HG02981 (cell line): ENCODE results near the gene ZNF664.

Experiments
- ATAC-seq: cut with Tn5 transposase; IDR thresholded peaks from one replicate; pipeline ENCODE4 v1.9.1; 2021; ENCODE audit warnings: mild to moderate bottlenecking, moderate library complexity; ENCODE audit not compliant: unreplicated experiment

ZNF664 gene

GRCh38 chr12:123972457-123973401 is at the start of gene ZNF664, which contains the start of gene CCDC92:
TSS of gene ZNF664 (plus strand) at chr12:123973215. CDS start at chr12:124012145, 38,930 bp downstream.
TSS of gene CCDC92 (minus strand) at chr12:123972831. CDS start at chr12:123944305, 28,526 bp downstream.
- ATAC-seq, result peak; percentile 86

- no peak for ATAC-seq
Measured at GRCh38 chr12:123923927-123924326, 49.1 kb upstream of the ZNF664 start.

DNA sequence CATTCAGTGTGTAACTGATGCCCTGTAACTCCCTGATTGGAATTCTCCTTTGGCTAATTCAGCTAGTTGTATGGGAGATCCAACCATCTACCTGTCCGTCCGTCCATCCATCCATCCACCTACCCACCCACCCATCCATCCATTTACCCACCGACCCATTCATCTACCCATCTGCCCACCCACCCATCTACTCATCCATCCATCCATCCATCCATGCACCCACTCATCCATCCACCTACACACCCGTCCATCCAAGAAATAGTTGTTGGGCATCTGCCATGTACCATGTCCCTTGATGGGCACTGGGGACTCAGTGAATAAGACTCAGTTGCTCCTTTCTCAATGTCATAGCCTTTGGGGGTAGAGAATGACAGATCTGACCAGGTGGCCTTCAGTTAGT is 48.5 kb upstream of the ZNF664 start:
- no peak for ATAC-seq

DNA sequence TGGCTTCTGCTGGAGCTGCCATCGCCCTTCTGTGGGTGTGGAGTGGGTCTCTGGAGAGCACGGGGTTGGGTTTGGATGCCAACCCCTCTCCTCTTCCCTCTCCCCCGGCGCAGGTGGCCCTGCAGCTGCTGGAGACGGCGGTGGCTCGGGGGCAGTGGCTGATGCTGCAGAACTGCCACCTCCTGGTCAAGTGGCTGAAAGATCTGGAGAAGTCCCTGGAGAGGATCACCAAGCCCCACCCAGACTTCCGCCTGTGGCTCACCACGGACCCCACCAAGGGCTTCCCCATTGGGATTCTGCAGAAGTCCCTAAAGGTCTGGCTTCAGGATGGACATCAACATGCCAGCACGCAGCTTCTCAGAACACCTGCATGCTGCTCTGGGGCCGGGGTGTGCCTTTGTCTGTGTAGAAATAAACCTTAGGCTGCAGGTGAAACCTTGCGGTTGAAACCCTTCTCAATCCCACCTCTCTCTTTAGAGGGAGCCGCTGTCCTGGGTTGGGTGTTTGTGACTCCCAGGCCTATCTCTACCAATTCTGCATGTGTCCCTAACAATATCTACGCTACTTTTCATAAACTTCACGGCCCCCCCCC is 44.6 kb upstream of the ZNF664 start:
- no peak for ATAC-seq

DNA sequence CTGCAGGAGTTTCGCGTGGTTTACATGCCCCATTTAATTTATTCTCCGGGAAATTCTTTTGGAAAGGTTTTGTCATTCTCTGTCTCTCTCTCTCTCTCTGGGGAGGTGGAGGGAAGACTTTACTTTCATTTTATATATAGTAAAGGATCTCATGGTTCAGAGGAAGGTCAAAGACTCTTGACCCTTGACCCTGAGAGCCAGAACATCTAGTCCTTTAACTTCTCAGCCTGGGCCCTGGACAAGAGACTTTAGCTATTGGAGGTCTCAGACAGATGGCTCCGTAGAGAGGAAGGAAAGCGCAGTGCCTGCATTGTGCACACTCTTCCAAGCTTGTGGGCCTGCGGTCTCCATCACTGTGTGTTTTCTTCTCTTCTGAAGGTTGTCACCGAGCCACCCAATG is 44.1 kb upstream of the ZNF664 start:
- ATAC-seq, result no peak

DNA sequence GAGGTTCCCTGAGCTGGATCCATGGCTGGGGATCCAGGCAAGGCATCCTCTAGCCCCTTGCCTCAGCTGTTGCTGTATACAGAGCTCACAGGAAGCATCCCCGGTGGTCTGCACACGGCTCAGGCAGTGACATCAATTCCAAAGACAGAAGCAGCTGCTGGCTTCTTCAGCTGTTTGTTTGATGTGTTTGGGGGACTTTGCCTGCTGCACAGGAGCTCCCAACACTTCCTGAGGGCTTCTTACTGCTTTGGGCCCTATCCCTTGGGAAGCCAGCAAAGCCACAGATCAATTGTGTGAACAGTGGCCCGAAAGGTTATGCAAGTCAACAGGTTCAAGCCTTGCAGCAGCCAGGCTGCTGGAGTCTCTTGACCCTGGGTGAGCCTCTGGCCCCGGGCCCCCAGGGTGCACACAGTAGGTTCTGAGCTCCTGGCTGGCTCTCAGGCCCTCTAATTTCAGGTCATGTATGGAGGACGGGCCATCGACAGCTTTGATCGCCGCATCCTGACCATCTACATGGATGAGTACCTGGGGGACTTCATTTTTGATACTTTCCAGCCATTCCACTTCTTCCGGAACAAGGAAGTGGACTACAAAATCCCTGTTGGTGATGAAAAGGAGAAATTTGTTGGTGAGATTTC is 43.0 kb upstream of the ZNF664 start:
- ATAC-seq, result no peak

DNA sequence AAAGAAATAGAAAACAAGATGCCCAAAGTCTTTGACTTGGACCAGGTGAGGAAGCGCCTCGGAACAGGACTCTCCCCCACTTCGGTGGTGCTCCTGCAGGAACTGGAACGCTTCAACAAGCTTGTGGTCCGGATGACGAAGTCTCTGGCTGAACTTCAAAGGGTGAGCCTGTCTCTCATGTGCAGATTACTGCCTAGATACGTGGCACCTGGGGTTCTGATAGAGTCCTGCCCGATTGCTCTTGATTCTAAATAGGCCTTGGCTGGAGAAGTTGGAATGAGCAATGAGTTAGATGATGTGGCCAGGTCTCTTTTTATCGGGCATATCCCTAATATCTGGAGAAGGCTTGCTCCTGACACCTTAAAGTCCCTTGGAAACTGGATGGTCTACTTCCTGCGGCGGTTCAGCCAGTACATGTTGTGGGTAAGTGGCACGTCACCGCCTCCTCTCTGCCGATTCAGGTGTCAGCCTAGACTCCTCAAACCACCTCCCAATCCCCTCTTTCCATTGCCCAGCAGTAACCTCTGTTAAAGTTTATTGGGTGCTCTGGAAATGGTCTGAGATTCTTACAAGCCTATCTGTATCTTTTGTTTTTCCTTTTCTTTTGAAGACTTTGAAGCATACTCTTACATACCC is 41.2 kb upstream of the ZNF664 start:
- ATAC-seq, result no peak

DNA sequence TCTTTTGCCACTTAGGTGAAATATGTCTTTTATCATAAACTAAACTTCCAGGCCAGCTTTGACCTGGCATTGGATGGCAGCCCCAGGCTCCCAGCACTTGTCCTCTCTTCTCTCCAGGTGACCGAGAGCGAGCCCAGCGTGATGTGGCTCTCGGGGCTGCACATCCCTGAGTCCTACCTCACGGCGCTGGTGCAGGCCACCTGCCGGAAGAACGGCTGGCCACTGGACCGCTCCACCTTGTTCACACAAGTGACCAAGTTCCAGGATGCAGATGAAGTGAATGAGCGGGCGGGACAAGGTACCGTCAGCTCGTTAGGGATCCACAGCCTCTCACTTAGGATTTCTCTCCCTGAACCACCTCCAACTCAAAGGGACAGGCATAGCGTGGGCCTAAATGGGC is 39.8 kb upstream of the ZNF664 start:
- no peak for ATAC-seq

- ATAC-seq, result no peak
Measured at GRCh38 chr12:123934016-123934620, 38.9 kb upstream of the ZNF664 start.

- ATAC-seq, result no peak
Measured at GRCh38 chr12:123934829-123935228, 38.2 kb upstream of the ZNF664 start.

DNA sequence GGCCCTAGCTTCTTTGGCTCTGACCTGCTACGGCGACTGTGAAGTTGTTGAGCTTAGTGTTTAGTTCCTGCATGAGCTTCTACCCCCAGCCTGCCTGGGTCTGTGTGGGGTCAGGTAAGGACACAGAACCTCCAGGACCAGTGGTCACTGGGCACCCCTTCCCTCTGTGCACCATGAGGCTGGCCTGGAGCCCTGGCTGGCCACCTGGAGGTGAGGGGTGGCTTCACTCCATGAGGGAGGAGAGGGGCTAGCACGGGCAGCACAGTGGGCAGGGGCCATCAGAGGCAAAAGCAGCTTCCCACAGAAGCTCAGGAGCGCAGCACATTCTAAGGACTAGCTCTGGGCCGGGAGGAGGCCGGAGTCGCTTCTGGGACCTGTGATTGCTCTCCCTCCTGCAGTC is 37.1 kb upstream of the ZNF664 start:
- no peak for ATAC-seq

GRCh38 chr12:123936471-123936870 is 36.5 kb upstream of the ZNF664 start:
- no peak for ATAC-seq

GRCh38 chr12:123936956-123937706 is 35.9 kb upstream of the ZNF664 start:
- ATAC-seq, result no peak

DNA sequence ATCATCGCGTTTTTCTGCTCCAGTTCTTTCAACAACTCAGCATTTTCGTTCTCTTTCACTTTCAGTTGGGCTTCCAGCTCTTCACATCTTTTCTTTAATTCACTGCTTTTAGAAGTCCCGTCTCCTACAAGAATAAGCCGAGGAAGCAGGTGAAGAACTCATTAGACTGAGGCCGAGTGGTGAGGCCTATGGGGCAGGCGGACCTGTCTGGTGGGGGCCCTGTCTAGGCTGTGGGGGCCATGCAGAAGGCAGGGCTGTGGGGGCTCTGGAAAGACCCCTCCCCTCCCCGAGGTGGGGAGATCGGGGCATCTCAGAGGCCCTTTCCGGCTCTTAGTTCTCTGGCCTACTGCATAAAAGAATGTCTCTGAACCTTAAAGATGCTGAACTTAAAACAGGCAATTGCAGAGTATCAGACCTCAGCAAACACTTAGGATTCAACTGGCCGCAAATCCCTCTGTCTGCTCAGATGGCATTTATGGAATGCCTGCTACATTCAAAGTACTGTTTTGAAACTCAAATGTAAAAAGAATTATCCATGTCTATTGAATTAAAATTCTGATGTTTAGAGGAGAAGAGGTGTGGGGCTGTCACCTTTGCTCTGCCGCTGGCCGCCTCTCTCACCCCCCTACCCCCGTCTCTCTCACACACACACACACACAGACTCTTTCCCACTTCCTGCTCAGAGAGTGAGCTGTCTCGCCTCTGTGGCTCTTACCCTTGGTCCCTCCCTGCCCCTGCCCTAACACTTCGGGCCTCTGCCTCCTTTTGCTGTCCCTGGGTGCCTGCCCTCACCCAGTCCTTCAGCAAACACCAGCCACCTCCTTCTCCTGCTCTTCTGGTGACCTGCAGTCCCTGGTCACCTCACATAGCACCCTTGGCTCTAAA is 35.1 kb upstream of the ZNF664 start:
- no peak for ATAC-seq

DNA sequence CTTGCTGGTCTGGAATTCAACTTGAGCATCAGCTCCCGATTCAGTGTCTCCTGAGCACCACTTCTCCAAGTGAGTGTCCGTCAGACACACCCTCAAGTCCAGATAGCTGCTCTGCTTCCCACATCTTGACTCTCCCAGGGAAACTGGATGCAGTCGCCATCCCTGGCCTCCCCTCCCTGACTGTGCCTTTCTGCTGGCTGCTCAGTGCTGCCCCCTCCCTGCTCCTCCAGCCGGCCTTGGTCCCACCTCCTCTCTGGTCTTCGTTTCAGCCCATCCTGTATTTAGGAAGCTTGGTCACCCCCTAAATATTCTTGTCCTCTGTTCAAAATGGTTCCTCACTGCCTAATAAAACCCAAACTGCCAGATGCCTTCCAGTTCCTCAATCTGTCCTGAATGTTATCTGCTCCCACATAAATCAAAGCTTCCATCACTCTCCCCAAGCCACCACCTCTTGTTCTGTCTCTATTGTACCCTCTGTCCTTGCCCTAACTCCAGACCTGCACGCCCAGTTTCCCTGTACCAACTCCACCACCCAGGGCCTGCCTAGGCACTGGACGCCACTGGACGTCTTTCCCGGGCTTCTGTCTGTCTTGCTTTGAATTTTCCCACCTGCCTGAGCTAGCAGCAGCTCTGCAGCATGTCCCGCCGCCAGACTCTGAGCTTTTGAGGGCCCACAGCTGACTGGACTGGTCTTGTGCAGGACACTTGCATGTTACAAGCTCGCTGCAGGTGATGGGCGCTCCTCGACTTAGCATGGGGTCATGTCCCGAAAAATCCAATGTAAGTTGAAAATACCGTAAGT is 34.1 kb upstream of the ZNF664 start:
- no peak for ATAC-seq

- no peak for ATAC-seq
Measured at GRCh38 chr12:123939716-123940626, 33.0 kb upstream of the ZNF664 start.

- no peak for ATAC-seq
Measured at GRCh38 chr12:123940627-123940966, 32.4 kb upstream of the ZNF664 start.
